K562 (cell line): Measurements from ENCODE around the gene COL13A1. TPM values are rescaled to one million over a fixed set of nuclear protein-coding genes. Genes with fewer than 3 reads are reported as not detected.

Experiments
- ATAC-seq: fragments of 200-7000 bp; cut with Tn5 transposase; 3 replicates; pipeline ENCODE4 v1.9.1; 2020; ENCODE audit warnings: moderate library complexity
- BruUV-seq: library from RNA; stranded (reverse); fragments of 400-500 nt; replicated peaks from 2 replicates; lab custom pipeline; 2021; lab: Mats Ljungman, UMichigan
- CTCF ChIA-PET: fragments of 300-600 bp; formaldehyde crosslinking; extraction: SDS; loops from one replicate; lab custom pipeline; 2021; ENCODE audit warnings: low intra/inter-chr PET ratio; lab: Yijun Ruan, JAX
- POLR2A ChIA-PET: fragments of 300-600, 350-650 bp; sonication (Branson Sonifier 250); formaldehyde crosslinking; extraction: SDS; loops from one replicate; lab custom pipeline; 2021; ENCODE audit warnings: antibody characterized with exemption, inconsistent platforms; lab: Yijun Ruan, JAX
- DNase-seq, 4 experiments: peaks; one replicate each; pipeline versions ENCODE4 v3.0.0 to v3.0.0-alpha.2; 2011 to 2018; ENCODE audit warnings: low spot score in 3 of 4, mixed read lengths in 3 of 4; ENCODE audit errors: extremely low read depth in 1 of 4
- FAIRE-seq: peaks from 2 replicates; lab custom pipeline; 2011; peaks lifted over from hg19 to GRCh38; lab: Jason Lieb, UNC
- H2AFZ ChIP-seq: 2 replicates; pipeline ENCODE4 v1.6.0; 2011; ENCODE audit warnings: low read depth, low read length, control low read depth, inconsistent platforms
- H3K27ac ChIP-seq: fragments of 200-600 bp; 3 replicates; pipeline ENCODE4 v1.8.0; 2011; ENCODE audit warnings: low read depth, mild to moderate bottlenecking, control low read depth, inconsistent platforms, low read length, moderate library complexity, mixed read lengths; ENCODE audit errors: extremely low read depth
- H3K27me3 ChIP-seq, 2 experiments: fragments of 300-600 bp in 1 of 2; 2 replicates in 1 of 2; 3 replicates in 1 of 2; pipeline versions ENCODE4 v1.6.0 to v1.8.0; 2011; ENCODE audit warnings: inconsistent platforms in 2 of 2, low read length in 2 of 2, mild to moderate bottlenecking in 1 of 2, mixed read lengths in 1 of 2, moderate library complexity in 1 of 2; ENCODE audit not compliant: control insufficient read depth in 2 of 2, insufficient read depth in 2 of 2
- H3K36me3 ChIP-seq: fragments of 300-600 bp; 3 replicates; pipeline ENCODE4 v1.8.0; 2011; ENCODE audit warnings: mild to moderate bottlenecking, low read length, inconsistent platforms; ENCODE audit not compliant: control insufficient read depth, insufficient read depth
- H3K4me1 ChIP-seq, 2 experiments: fragments of 200-600 bp in 1 of 2; replicated peaks in 1 of 2; 2 replicates in 1 of 2; 3 replicates in 1 of 2; pipeline versions ENCODE4 v1.5.1 to v1.8.0; 2011; ENCODE audit warnings: inconsistent platforms in 2 of 2, low read length in 2 of 2, mild to moderate bottlenecking in 1 of 2, mixed read lengths in 1 of 2, moderate library complexity in 1 of 2; ENCODE audit not compliant: control insufficient read depth in 2 of 2, insufficient read depth in 2 of 2
- H3K4me2 ChIP-seq: 2 replicates; pipeline ENCODE4 v1.6.1; 2011; ENCODE audit warnings: low read length, control low read depth, inconsistent platforms, mixed read lengths; ENCODE audit not compliant: insufficient read depth
- H3K4me3 ChIP-seq: fragments of 200-600 bp; sonication (generic), shearing (Covaris generic); 2 replicates; pipeline ENCODE4 v1.5.1; 2016; ENCODE audit warnings: control low read depth, inconsistent platforms
- H3K79me2 ChIP-seq: fragments of 200-600 bp; 3 replicates; pipeline ENCODE4 v1.8.0; 2011; ENCODE audit warnings: low read length, inconsistent platforms; ENCODE audit not compliant: control insufficient read depth, insufficient read depth
- H3K9ac ChIP-seq, 2 experiments: 2 replicates each; pipeline versions ENCODE4 v1.6.0 to v1.6.1; 2011; ENCODE audit warnings: low read depth in 2 of 2, low read length in 2 of 2, control low read depth in 1 of 2, inconsistent platforms in 1 of 2, mild to moderate bottlenecking in 1 of 2, mixed read lengths in 1 of 2; ENCODE audit not compliant: insufficient read depth in 1 of 2
- H3K9me1 ChIP-seq: one replicate; pipeline ENCODE4 v1.6.0; 2011; ENCODE audit warnings: inconsistent platforms, mild to moderate bottlenecking, low read length, moderate library complexity; ENCODE audit not compliant: control insufficient read depth, insufficient read depth
- H3K9me3 ChIP-seq: replicated peaks from 2 replicates; pipeline ENCODE4 v1.5.1; 2011; ENCODE audit warnings: low read depth, low read length, inconsistent platforms; ENCODE audit not compliant: control insufficient read depth, insufficient read depth
- H4K20me1 ChIP-seq: replicated peaks from 2 replicates; pipeline ENCODE4 v1.6.1; 2011; ENCODE audit warnings: low read length, inconsistent platforms, mixed read lengths; ENCODE audit not compliant: control insufficient read depth, insufficient read depth
- ATF3 ChIP-seq, 2 experiments: fragments of 450-650 bp in 1 of 2; sonication (generic) in 1 of 2; formaldehyde crosslinking in 1 of 2; IDR thresholded peaks in 1 of 2; conservative IDR thresholded peaks in 1 of 2; 2 replicates each; pipeline versions ENCODE4 v1.6.1 to v1.8.1; 2016 to 2023; ENCODE audit warnings: mild to moderate bottlenecking in 2 of 2, moderate library complexity in 2 of 2, inconsistent platforms in 1 of 2, missing genetic modification reagents in 1 of 2
- E2F3 ChIP-seq: fragments of 250-450 bp; sonication (Bioruptor Pico); IDR thresholded peaks from 2 replicates; pipeline ENCODE4 v1.4.0; 2020; ENCODE audit warnings: mild to moderate bottlenecking
- E4F1 ChIP-seq: fragments of 250-450 bp; sonication (Bioruptor Pico); IDR thresholded peaks from 2 replicates; pipeline ENCODE4 v1.5.0; 2021; ENCODE audit warnings: mild to moderate bottlenecking, borderline replicate concordance
- FOXA1 ChIP-seq: fragments of 450-650 bp; IDR thresholded peaks from 2 replicates; pipeline ENCODE4 v1.6.1; 2016; ENCODE audit warnings: mild to moderate bottlenecking, borderline replicate concordance
- GATAD2A ChIP-seq: fragments of 450-650 bp; IDR thresholded peaks from 2 replicates; pipeline ENCODE4 v1.6.1; 2017
- HOMEZ ChIP-seq: fragments of 250-450 bp; sonication (Bioruptor Pico); IDR thresholded peaks from 2 replicates; pipeline ENCODE4 v1.4.0; 2020; ENCODE audit warnings: mild to moderate bottlenecking, moderate library complexity
- KLF10 ChIP-seq: fragments of 250-450 bp; sonication (Bioruptor Pico); IDR thresholded peaks from 2 replicates; pipeline ENCODE4 v1.6.1; 2021; ENCODE audit warnings: matching md5 sums
- MAZ ChIP-seq, 2 experiments: fragments of 450-650 bp in 1 of 2; sonication (generic) in 1 of 2; formaldehyde crosslinking; IDR thresholded peaks in 1 of 2; conservative IDR thresholded peaks in 1 of 2; 2 replicates each; pipeline versions ENCODE4 v1.4.0 to v1.5.0; 2020; ENCODE audit warnings: mild to moderate bottlenecking in 1 of 2, missing genetic modification reagents in 1 of 2
- MED1 ChIP-seq: sonication (generic); formaldehyde crosslinking; IDR thresholded peaks from 2 replicates; pipeline ENCODE4 v1.8.1; 2023; ENCODE audit warnings: missing genetic modification reagents, borderline replicate concordance
- NELFE ChIP-seq: IDR thresholded peaks from 2 replicates; pipeline ENCODE4 v1.6.1; 2011; ENCODE audit warnings: mild to moderate bottlenecking; ENCODE audit not compliant: insufficient read depth, insufficient read length
- NFE2L1 ChIP-seq: fragments of 450-650 bp; IDR thresholded peaks from 2 replicates; pipeline ENCODE4 v1.6.1; 2016; ENCODE audit warnings: missing genetic modification characterization, low read depth, mild to moderate bottlenecking, missing compliant biosample characterization, moderate library complexity, borderline replicate concordance
- PTBP1 ChIP-seq: fragments of 200-400 bp; formaldehyde crosslinking; IDR thresholded peaks from 2 replicates; pipeline ENCODE4 v1.6.1; 2017; ENCODE audit warnings: low read depth, low read length
- TOE1 ChIP-seq, 2 experiments: fragments of 450-650 bp in 1 of 2; sonication (generic) in 1 of 2; formaldehyde crosslinking in 1 of 2; IDR thresholded peaks; 2 replicates each; pipeline versions ENCODE4 v1.7.1 to v1.8.0; 2016 to 2022; ENCODE audit warnings: borderline replicate concordance in 2 of 2, mild to moderate bottlenecking in 2 of 2, antibody characterized with exemption in 1 of 2, inconsistent platforms in 1 of 2, low read depth in 1 of 2, missing genetic modification reagents in 1 of 2, moderate library complexity in 1 of 2
- ZKSCAN3 ChIP-seq: fragments of 250-450 bp; sonication (Bioruptor Pico); IDR thresholded peaks from 2 replicates; pipeline ENCODE4 v1.4.0; 2020
- ZNF282 ChIP-seq: sonication (generic); formaldehyde crosslinking; IDR thresholded peaks from 2 replicates; pipeline ENCODE4 v1.8.1; 2023; ENCODE audit warnings: missing genetic modification reagents
- ZNF354B ChIP-seq: fragments of 250-450 bp; sonication (Bioruptor Pico); IDR thresholded peaks from 2 replicates; pipeline ENCODE4 v1.4.0; 2020
- ZNF76 ChIP-seq: fragments of 250-450 bp; sonication (Bioruptor Pico); IDR thresholded peaks from 2 replicates; pipeline ENCODE4 v1.4.0; 2020; ENCODE audit warnings: mild to moderate bottlenecking, moderate library complexity, borderline replicate concordance
- WGBS: fragments of 100-300 bp; shearing (Covaris generic); methylation state at CpG from one replicate; pipeline ENCODE4 v1.1.6; 2016; ENCODE audit warnings: low coverage, mixed read lengths; ENCODE audit not compliant: insufficient coverage; ENCODE audit errors: missing lambda C conversion rate; 5-methylcytosine and 5-hydroxymethylcytosine counted together
- in situ Hi-C: fragments of 300-500 bp; cut with MboI; formaldehyde crosslinking; loops from 4 replicates; pipeline ENCODE4 v1.15.0; 2018; ENCODE audit warnings: inconsistent platforms, mixed read lengths
- intact Hi-C: fragments of 100-400 bp; cut with micrococcal nuclease; formaldehyde crosslinking; loops from 2 replicates; pipeline ENCODE4 v1.14.2; 2022
- polyA plus RNA-seq, 8 experiments: library from polyadenylated mRNA; depleted of rRNA in 4 of 8; stranded (reverse) in 5 of 8; unstranded in 3 of 8; fragments of >200 nt; fragmentation: Nextera tagmentation in 2 of 8; fragmentation: Illumina TruSeq in 1 of 8; extraction: Ambion mirVana in 2 of 8; extraction: Trizol in 1 of 8; gene quantifications; 2 replicates each; pipeline versions ENCODE4 v1.2.1 to v1.2.3, GENCODE V29; 2011 to 2014; ENCODE audit warnings: inconsistent platforms in 1 of 8, missing spikeins in 1 of 8
- total RNA-seq, 7 experiments: library from RNA; depleted of rRNA in 6 of 7; stranded (reverse); fragments of >200 nt in 6 of 7; fragmentation: Illumina TruSeq in 2 of 7; extraction: Trizol in 2 of 7; gene quantifications; 2 replicates each; pipeline versions ENCODE4 v1.2.1 to v1.2.3, GENCODE V29; 2011 to 2021; ENCODE audit warnings: low replicate concordance in 1 of 7

The COL13A1 gene
- total and polyA plus RNA-seq, 9 of the 15 experiments (the other 6 are each of a cell fraction or from before 2014, with no cell fraction given), result not detected

- no TSS peak for BruUV-seq
- peaks cover 21 to 63% of the 10 kb centered on the region in 2 experiments; a peak in 4 of 5 replicates for H3K27me3 ChIP-seq
- intact Hi-C loops (no loop called here), in situ Hi-C loops (no loop called here)
- H3K79me2 ChIP-seq, result no peaks in the 10 kb centered on the region
- no peak overlapping the region for H3K4me2 ChIP-seq
- no peaks in the 10 kb centered on the region for H4K20me1 ChIP-seq
- CTCF ChIA-PET, result no interaction called here
- POLR2A ChIA-PET, result interaction anchor here (0.7 kb wide), 1 partner anchor 594 kb away, joined by 3 read pairs; no protein-coding TSS in a partner anchor
- H3K9me3 ChIP-seq, result no peaks in the 10 kb centered on the region
- no peaks in the 10 kb centered on the region for H3K4me1 ChIP-seq
- no peak overlapping the region for H2AFZ ChIP-seq
- H3K27ac ChIP-seq, result no peak overlapping the region
- H3K4me3 ChIP-seq, result no peak overlapping the region
- TF ChIP-seq PTBP1 (no peak), ZKSCAN3 (CRISPR knock-in tag) (no peak), NELFE (no peak), ZNF282 (CRISPR knock-in tag) (no peak), MAZ (CRISPR knock-in tag; conservative IDR thresholded peaks at IDR 0.05 in 1 of 2, IDR thresholded peaks at IDR 0.05 in 1 of 2) (no peak), ATF3 (IDR thresholded peaks at IDR 0.05) (no peak), ATF3 (CRISPR knock-in tag; conservative IDR thresholded peaks at IDR 0.05) (no peak), TOE1 (IDR thresholded peaks at IDR 0.05; ENCODE audit: borderline replicate concordance) (no peak), TOE1 (CRISPR knock-in tag; IDR thresholded peaks at IDR 0.05; ENCODE audit: borderline replicate concordance, low read depth) (no peak), NFE2L1 (tag) (no peak), HOMEZ (CRISPR knock-in tag) (no peak), E4F1 (CRISPR knock-in tag) (no peak), FOXA1 (no peak), KLF10 (CRISPR knock-in tag) (no peak), GATAD2A (no peak), MED1 (CRISPR knock-in tag) (no peak), ZNF354B (CRISPR knock-in tag) (no peak), ZNF76 (no peak), E2F3 (CRISPR knock-in tag) (no peak)
- H3K36me3 ChIP-seq, result no peaks in the 10 kb centered on the region
- 1% methylated on average over 7 of the region's 7 CpGs for WGBS
- no peak for FAIRE-seq
- no peak for ATAC-seq
- no peak for DNase-seq
- no peaks in the 10 kb centered on the region for H3K9me1 ChIP-seq
- no peak overlapping the region; a peak in 1 of 4 replicates for H3K9ac ChIP-seq
These were observed 161.6 kb downstream of the COL13A1 start for GRCh38 chr10:69963178-69963834.
